K562 (cell line): ENCODE data around the gene VSX2.

Experiments
- ATF1 ChIP-seq, 2 experiments: fragments of 450-650 bp in 1 of 2; IDR thresholded peaks; 2 replicates each; pipeline ENCODE4 v1.6.1; 2016; ENCODE audit warnings: missing compliant biosample characterization in 1 of 2, missing genetic modification characterization in 1 of 2
- HDAC8 ChIP-seq: fragments of 450-650 bp; IDR thresholded peaks from 2 replicates; pipeline ENCODE4 v1.6.1; 2016; ENCODE audit warnings: mild to moderate bottlenecking, missing genetic modification characterization, moderate library complexity, missing compliant biosample characterization
- HNRNPH1 ChIP-seq: fragments of 200-400 bp; formaldehyde crosslinking; optimal IDR thresholded peaks from 2 replicates; pipeline ENCODE3; 2017; ENCODE audit warnings: low read depth, mild to moderate bottlenecking, low read length, moderate library complexity
- MTA3 ChIP-seq: fragments of 450-650 bp; formaldehyde crosslinking; IDR thresholded peaks from 2 replicates; pipeline ENCODE4 v1.6.1; 2017; ENCODE audit warnings: mild to moderate bottlenecking, borderline replicate concordance
- TF ChIP-seq, protein P1 (sequence below), 3 experiments: IDR thresholded peaks in 2 of 3; conservative IDR thresholded peaks in 1 of 3; 2 replicates each; pipeline ENCODE4 v1.5.1; 2011 to 2012; ENCODE audit warnings: low read length in 3 of 3, mild to moderate bottlenecking in 3 of 3, control low read depth in 2 of 3, improper control_type of control experiment in 1 of 3, inconsistent platforms in 1 of 3, low read depth in 1 of 3, mixed read lengths in 1 of 3, moderate library complexity in 1 of 3; ENCODE audit not compliant: insufficient read depth in 2 of 3
- TF ChIP-seq, protein P2 (sequence below): sonication (generic); formaldehyde crosslinking; IDR thresholded peaks from 2 replicates; pipeline ENCODE4 v1.8.1; 2023; ENCODE audit warnings: mild to moderate bottlenecking, missing genetic modification reagents

DNA sequence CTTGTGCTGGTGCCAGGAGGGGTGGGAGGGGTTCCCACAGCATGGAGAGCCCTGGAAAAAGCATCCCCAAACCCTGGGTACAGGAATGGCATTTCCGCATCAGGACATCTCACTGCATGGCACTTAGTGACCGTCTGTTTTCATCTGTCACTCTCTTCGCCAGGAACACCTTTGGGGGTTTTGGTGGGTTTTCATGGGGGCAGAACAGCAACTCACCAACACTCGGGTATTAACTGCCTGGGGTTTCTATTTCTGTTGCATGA, 3.5 kb downstream of the VSX2 start:
- TF ChIP-seq, protein P1, sequence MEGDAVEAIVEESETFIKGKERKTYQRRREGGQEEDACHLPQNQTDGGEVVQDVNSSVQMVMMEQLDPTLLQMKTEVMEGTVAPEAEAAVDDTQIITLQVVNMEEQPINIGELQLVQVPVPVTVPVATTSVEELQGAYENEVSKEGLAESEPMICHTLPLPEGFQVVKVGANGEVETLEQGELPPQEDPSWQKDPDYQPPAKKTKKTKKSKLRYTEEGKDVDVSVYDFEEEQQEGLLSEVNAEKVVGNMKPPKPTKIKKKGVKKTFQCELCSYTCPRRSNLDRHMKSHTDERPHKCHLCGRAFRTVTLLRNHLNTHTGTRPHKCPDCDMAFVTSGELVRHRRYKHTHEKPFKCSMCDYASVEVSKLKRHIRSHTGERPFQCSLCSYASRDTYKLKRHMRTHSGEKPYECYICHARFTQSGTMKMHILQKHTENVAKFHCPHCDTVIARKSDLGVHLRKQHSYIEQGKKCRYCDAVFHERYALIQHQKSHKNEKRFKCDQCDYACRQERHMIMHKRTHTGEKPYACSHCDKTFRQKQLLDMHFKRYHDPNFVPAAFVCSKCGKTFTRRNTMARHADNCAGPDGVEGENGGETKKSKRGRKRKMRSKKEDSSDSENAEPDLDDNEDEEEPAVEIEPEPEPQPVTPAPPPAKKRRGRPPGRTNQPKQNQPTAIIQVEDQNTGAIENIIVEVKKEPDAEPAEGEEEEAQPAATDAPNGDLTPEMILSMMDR (IDR thresholded peaks at IDR 0.05 in 2 of 3, conservative IDR thresholded peaks at IDR 0.05 in 1 of 3; ENCODE audit: insufficient read depth in 2 of 3, low read depth in 1 of 3, low read length in 3 of 3), result no peak
- no peak for TF ChIP-seq HNRNPH1
- no peak for TF ChIP-seq ATF1 (CRISPR knock-in tag; IDR thresholded peaks at IDR 0.05)
- TF ChIP-seq ATF1 (tag; IDR thresholded peaks at IDR 0.05), result no peak
- TF ChIP-seq HDAC8 (tag), result no peak
- TF ChIP-seq MTA3, result no peak
- TF ChIP-seq, protein P2, sequence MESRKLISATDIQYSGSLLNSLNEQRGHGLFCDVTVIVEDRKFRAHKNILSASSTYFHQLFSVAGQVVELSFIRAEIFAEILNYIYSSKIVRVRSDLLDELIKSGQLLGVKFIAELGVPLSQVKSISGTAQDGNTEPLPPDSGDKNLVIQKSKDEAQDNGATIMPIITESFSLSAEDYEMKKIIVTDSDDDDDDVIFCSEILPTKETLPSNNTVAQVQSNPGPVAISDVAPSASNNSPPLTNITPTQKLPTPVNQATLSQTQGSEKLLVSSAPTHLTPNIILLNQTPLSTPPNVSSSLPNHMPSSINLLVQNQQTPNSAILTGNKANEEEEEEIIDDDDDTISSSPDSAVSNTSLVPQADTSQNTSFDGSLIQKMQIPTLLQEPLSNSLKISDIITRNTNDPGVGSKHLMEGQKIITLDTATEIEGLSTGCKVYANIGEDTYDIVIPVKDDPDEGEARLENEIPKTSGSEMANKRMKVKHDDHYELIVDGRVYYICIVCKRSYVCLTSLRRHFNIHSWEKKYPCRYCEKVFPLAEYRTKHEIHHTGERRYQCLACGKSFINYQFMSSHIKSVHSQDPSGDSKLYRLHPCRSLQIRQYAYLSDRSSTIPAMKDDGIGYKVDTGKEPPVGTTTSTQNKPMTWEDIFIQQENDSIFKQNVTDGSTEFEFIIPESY (CRISPR knock-in tag), result no peak
